HL-60 (cell line): ENCODE data around the gene JKAMP.

Experiments
- CTCF ChIP-seq: IDR thresholded peaks from one replicate; pipeline ENCODE4 v1.5.1; 2011; ENCODE audit warnings: low read length, control low read depth, inconsistent platforms; ENCODE audit not compliant: insufficient read depth
- POLR2AphosphoS5 ChIP-seq: IDR thresholded peaks from 2 replicates; pipeline ENCODE4 v1.6.1; 2012; ENCODE audit warnings: low read depth
- REST ChIP-seq: IDR thresholded peaks from 2 replicates; pipeline ENCODE4 v1.6.1; 2012; ENCODE audit warnings: low read depth; ENCODE audit not compliant: insufficient replicate concordance

DNA sequence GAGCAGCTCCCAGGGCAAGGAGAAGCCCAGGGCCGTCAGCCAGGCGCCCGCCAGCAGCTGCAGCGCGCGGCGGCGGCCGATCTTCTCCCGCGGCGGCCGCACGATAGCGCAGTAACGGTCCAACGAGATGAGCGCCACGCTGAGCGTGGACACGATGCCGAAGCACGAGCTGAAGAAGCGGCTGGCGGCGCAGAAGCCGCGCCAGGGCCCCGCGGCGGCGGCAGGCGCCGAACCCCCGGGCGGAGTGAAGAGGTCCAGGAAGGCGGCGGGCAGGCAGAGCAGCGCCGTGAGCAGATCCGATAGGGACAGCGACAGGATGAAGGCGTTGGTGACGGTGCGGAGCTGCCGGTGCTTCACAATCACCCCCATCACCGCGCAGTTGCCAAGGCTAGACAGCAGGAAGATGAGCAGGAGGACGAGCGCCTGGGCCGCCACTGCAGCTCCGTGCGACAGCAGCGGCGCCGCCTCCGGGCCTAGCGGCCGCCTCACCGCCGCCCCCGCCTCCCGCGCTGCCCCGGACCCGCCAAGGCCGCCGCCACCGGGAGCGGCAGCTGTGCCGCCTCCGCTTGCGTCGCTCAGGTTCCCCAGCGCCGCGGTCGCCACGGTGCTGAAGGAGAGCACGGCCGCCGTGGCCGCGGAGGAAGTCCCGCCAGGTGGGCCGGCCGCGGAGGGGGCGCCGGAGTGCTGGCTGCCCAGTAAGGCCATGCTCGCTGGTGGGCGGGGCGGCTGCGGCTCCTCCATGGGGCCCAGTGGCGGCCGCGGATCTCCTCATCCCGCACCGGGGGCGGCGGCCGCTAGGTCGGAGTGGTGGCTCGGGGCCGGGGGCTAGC lies 19.6 kb upstream of the JKAMP start:
- TF ChIP-seq POLR2AphosphoS5 (no peak), CTCF (no peak), REST (peak; percentile 48)
